Activated CD4-positive, alpha-beta T cell treated with anti-CD3 and anti-CD28 coated beads, Interleukin-2, Interleukin-4, amounts not matched to agents 100 ng/mL and 50 ng/mL, durations not matched to agents 16 hours and 8 hours (primary cell): ENCODE measurements around the gene PDK1.
"Not testable (repeated sequence)": the region's sequence is repeated elsewhere in the genome, so short reads cannot be mapped to it uniquely, and the experiment has no call there.

ENCODE experiments used
- DNase-seq: peaks from one replicate; pipeline ENCODE4 v3.0.0-alpha.2; 2020; ENCODE audit warnings: low spot score

PDK1 gene

GRCh38 chr2:172552547-172553291, 3.2 kb upstream of the PDK1 start:
- DNase-seq: no peak

DNA sequence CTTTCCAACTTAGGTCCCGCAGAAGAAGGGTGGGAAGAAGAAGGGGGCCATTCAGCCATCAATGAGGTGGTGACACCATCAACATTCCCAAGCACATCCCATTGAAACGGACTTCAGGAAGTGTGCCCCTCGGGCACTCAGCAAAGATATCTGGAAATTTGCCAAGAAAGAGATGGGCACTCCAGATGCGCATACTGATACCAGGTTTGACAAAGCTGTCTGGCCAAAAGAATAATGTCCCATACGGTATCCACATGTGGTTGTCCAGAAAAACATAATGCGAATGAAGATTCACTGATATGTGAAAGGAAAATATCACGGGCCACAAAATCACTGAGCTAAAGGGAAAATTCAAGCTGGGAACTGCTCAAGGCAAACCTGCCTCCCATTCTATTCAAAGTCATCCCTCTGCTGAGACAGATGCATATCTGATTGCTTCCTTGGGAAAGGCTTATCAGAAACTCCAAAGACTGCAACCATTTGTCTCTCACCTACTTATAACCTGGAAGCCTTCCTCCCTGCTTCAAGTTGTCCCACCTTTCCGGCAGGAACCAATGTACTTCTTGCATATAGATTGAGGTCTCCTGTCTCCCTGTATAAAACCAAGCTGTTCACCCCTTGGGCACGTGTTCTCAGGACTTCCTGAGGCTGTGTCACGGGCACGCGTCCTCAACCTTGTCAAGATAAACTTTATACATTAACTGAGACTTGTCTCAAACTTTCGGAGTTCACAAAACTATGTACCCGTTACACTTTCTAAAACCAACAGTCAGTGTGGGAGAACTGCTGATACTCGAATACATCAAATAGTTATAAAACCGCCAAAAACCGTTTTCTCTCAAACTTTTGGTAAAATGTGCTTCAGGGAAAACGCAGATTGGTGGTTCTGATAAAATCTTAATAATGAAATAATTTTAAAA, 1.3 kb upstream of the PDK1 start:
- DNase-seq: no peak

DNA sequence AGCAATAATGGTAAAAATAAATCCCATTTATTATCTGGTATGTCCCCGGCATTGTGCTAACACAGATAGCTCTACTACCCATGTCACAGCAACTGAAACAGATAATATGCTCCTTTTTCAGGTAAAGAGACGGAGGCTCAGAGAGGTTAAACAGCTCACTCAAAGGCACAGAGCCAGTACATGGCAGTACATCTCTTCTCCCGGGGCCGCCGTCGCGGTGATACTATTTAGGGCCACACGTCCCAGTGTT, 693 bp upstream of the PDK1 start:
- DNase-seq: no peak

GRCh38 chr2:172556284-172557033, 569 bp downstream of the PDK1 start:
- DNase-seq: peak; percentile 72

- no peak for DNase-seq
Measured at GRCh38 chr2:172558372-172558771, 2.5 kb downstream of the PDK1 start.

- DNase-seq: no peak
Measured at GRCh38 chr2:172560721-172561120, 4.8 kb downstream of the PDK1 start.

DNA sequence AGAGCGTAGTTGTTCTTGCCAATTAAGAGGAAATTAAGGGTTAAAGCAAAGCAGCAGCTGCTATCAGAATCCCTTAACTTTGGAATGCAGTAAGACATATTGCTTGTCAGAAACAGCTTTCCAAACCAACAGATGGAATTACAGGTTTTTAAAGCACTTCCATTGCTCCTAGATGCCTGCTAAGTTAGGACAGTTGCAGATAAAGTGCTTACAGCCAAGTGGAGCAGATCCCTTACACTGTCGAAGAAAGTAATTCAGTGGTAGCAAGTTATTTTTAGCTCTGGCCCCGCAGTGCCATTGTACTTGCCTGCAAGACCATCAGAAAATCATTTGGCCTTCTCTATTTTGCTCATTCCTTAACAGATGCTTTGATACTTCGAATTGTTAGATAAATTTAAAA, 5.4 kb downstream of the PDK1 start:
- no peak for DNase-seq

DNA sequence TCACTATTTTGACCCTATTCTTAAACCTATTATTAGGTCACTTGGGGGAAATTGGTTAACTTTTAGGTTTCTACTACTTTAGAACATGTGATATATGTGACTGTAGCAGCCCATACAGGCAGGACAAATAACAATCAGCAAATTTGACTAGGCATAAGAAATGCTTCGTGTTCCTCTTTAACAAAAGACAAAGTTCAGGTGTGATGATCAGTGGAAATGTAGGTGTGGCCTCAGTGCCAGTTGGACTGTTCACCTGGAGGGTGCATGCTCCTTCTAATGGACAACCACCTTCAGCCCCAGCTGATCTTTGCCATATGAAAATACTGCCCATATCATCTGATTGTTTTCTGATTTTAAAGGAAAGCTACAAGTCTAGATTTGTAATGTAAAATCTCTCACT, 6.4 kb downstream of the PDK1 start:
- no peak for DNase-seq

GRCh38 chr2:172564376-172564775, 8.5 kb downstream of the PDK1 start:
- no peak for DNase-seq

DNA sequence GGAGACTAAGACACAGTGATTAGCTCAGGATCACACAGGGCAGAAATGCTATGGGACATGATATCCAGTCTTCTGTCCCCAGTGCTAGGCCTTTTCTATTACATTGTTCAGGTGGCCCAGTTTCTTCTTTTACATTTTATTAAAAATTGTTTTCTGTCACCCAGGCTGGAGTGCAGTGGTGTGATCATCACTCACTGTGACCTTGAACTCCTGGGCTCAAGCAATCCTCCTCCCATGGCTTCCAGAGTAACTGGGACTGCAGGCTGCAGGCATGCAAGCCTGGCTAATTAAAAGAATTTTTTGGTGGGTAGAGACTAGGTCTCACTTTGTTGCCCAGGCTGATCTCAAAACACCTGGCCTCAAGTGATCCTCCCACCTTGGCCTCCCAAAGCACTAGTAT, 15.4 kb downstream of the PDK1 start:
- DNase-seq: no peak

- no peak for DNase-seq
Measured at GRCh38 chr2:172572981-172573380, 17.1 kb downstream of the PDK1 start.

DNA sequence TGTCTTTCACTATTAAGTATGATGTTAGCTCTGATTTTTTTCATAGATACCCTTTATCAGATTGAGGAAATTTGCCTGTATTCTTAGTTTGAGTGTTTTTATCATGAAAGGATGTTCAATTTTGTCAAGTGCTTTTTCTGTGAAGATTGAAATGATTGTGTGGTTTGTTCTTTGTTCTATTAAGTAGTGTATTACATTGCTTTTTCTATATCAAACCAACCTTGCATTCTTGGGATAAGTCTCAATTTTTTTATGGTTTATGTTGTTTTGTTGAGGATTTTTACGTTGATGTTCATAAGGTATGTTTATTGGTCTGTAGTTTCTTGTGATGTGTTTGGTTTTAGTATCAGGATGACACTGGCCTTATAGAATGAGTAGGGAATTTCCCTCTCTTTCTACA, 19.1 kb downstream of the PDK1 start:
- DNase-seq: no peak

DNA sequence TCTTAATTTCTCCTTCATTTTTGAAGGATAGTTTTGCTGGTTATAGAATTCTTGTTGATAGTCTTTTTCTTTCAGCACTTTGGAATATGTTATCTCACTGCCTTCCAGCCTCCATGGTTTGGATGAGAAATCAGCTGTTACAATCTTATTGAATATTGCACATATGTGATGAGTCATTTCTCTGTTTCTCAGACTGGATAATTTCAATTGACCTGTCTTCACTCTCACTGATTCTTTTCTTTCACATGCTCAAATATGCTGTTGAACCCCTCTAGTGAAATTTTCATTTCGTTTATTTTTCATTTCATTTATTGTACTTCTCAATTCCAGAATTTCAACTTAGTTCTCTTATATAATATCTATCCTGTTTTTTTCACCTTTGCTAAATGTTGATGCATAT, 22.2 kb downstream of the PDK1 start:
- no peak for DNase-seq

DNA sequence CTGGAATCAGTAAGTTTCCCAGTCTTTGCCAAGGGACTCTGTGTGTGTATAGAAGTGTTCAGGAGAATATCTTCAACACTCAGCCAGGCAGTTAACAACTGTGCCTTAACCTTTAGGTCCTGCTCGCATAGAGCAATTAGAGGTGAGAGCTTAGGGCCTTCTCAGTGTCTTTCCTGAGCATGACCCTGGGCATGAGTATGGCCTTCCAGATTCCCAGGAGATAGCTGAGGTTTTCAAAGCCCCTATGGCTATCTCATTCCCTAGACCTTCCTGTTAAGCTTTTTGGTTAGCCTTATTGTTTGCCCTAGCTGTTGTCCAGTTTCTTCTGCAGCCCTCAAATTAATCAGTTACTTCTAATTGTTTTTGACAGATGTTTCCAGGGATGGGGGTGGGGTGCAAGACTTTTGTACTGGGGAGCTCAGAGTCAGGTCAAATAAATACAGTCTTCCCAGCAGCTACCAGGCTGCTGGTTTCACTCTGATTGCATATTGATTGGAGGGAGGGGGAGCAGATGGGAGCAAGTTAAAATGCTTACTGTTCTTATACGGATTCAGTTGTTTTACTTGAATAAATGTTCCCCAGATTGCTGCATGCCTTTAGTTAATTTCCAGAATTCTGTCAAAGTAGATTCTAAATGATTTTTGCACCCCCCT, 23.1 kb downstream of the PDK1 start:
- no peak for DNase-seq

DNA sequence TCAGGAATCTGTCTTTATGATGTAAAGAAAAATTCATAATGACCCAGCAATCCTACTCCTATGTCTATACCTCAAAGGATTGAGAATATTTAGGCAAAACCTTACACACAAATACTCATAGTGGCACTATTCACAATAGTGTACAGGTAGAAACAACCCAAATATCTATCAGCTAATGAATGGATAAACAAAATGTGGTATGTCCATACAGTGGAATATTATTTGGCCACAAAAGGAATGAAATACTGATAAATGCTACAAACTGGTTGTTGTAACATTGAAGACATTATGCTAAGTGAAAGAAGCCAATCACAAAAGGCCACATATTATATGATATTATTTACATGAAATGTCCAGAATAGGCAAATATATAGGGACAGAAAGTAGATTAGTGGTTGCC, 24.7 kb downstream of the PDK1 start:
- no peak for DNase-seq

- no peak for DNase-seq
Measured at GRCh38 chr2:172582656-172583055, 26.8 kb downstream of the PDK1 start.

GRCh38 chr2:172586245-172586891, 30.5 kb downstream of the PDK1 start:
- peak; percentile 63 for DNase-seq

- DNase-seq: peak; percentile 32
Measured at GRCh38 chr2:172587231-172587630, 31.3 kb downstream of the PDK1 start.

GRCh38 chr2:172588931-172589330, 33.0 kb downstream of the PDK1 start:
- DNase-seq: no peak

DNA sequence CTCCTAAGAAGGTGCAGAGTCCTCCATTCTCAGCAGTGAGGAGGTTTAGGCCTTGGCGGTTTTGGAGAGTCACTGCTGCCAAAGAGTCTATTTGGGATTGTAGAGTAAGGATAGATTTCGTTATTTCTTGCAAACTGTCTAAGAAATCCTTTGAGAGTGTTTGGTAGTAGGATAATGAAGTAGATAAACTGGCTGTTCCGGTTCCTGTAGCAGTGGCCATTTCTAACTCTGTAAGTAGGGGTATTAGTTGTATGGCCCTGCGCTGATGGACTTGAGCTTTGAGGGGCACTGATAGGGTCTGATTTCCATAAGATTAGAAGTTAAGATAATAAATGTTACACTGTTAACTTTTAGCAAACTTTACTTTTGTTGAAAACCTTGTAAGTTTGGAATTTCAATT, 35.5 kb downstream of the PDK1 start:
- not testable (repeated sequence) for DNase-seq

GRCh38 chr2:172592190-172592589, 36.3 kb downstream of the PDK1 start:
- not testable (repeated sequence) for DNase-seq

DNA sequence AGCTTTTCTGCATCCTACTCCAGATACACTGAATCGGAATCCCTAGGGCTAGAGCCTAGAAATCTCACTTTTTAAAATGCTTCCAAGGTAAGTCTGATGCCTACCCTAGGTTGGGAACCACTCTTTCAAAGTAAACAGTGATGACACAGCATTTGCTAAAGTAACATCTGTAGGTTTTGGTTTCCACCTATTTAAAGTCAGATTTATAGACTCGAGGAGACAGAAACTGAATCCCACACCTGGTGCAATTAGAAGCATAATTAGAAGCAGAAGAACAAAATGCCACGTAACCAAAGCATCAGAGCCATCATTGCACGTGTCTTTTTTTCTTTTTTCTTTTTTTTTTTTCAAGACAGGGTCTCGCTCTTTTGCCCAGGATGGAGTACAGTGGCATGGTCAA, 40.9 kb downstream of the PDK1 start:
- no peak for DNase-seq
